WTC11 (cell line): Measurements from ENCODE around the gene CYTH3. TPM values are rescaled to one million over a fixed set of nuclear protein-coding genes. Genes with fewer than 3 reads are reported as not detected.
"Not testable (repeated sequence)": the region's sequence is repeated elsewhere in the genome, so short reads cannot be mapped to it uniquely, and the experiment has no call there.

Experiments used
- ATAC-seq: fragments of 200-7000 bp; cut with Tn5 transposase; 2 replicates; pipeline ENCODE4 v1.10.0; 2021; ENCODE audit warnings: mild to moderate bottlenecking, moderate library complexity
- CTCF ChIA-PET: fragments of 300-600 bp; sonication (Branson Sonifier 250); formaldehyde crosslinking; loops from one replicate; lab custom pipeline; 2021; ENCODE audit warnings: antibody characterized with exemption; lab: Charles Lee
- POLR2A ChIA-PET: fragments of 350-600 bp; sonication (Branson Sonifier 250); formaldehyde crosslinking; loops from one replicate; lab custom pipeline; 2021; ENCODE audit warnings: antibody characterized with exemption; lab: Charles Lee
- DNase-seq: peaks from one replicate; pipeline ENCODE4 v3.0.0; 2021; ENCODE audit warnings: low spot score
- H3K27ac Mint-ChIP-seq: 2 replicates; pipeline ENCODE4 v1.8.0; 2021; ENCODE audit warnings: mixed read lengths
- H3K27me3 Mint-ChIP-seq: 2 replicates; pipeline ENCODE4 v1.8.0; 2021; ENCODE audit warnings: low read depth, mild to moderate bottlenecking, moderate library complexity, mixed read lengths
- H3K36me3 Mint-ChIP-seq: 2 replicates; pipeline ENCODE4 v1.8.0; 2021; ENCODE audit warnings: mixed read lengths
- H3K4me1 Mint-ChIP-seq: 2 replicates; pipeline ENCODE4 v1.8.0; 2022; ENCODE audit warnings: mixed read lengths
- H3K4me3 Mint-ChIP-seq: 2 replicates; pipeline ENCODE4 v1.8.0; 2021; ENCODE audit warnings: mild to moderate bottlenecking, moderate library complexity, mixed read lengths
- H3K9me3 Mint-ChIP-seq: 2 replicates; pipeline ENCODE4 v1.8.0; 2021; ENCODE audit warnings: mixed read lengths
- CTCF ChIP-seq: fragments of 200-600 bp; IDR thresholded peaks from 2 replicates; pipeline ENCODE4 v1.8.0; 2022; ENCODE audit warnings: antibody characterized with exemption
- E2F5 ChIP-seq: sonication (generic); formaldehyde crosslinking; IDR thresholded peaks from 2 replicates; pipeline ENCODE4 v1.8.1; 2022; ENCODE audit warnings: mild to moderate bottlenecking, moderate library complexity, missing genetic modification reagents
- FOXP4 ChIP-seq: sonication (generic); formaldehyde crosslinking; IDR thresholded peaks from 2 replicates; pipeline ENCODE4 v1.8.0; 2022; ENCODE audit warnings: mild to moderate bottlenecking, missing genetic modification reagents
- GABPB1 ChIP-seq: sonication (generic); formaldehyde crosslinking; IDR thresholded peaks from 2 replicates; pipeline ENCODE4 v1.8.1; 2023; ENCODE audit warnings: mild to moderate bottlenecking, missing genetic modification reagents
- GTF2I ChIP-seq: fragments of 250-450 bp; sonication (Bioruptor Pico); conservative IDR thresholded peaks from 2 replicates; pipeline ENCODE4 v1.4.0; 2021; ENCODE audit warnings: mild to moderate bottlenecking
- HMGXB4 ChIP-seq: sonication (generic); formaldehyde crosslinking; IDR thresholded peaks from 2 replicates; pipeline ENCODE4 v1.8.1; 2023; ENCODE audit warnings: mild to moderate bottlenecking, moderate library complexity, missing genetic modification reagents
- JUN ChIP-seq: sonication (generic); formaldehyde crosslinking; IDR thresholded peaks from 2 replicates; pipeline ENCODE4 v1.8.0; 2023; ENCODE audit warnings: mild to moderate bottlenecking, missing genetic modification reagents
- NR2C2 ChIP-seq: sonication (generic); formaldehyde crosslinking; IDR thresholded peaks from 2 replicates; pipeline ENCODE4 v1.8.0; 2022; ENCODE audit warnings: mild to moderate bottlenecking, missing genetic modification reagents
- SMAD4 ChIP-seq: sonication (generic); formaldehyde crosslinking; IDR thresholded peaks from 2 replicates; pipeline ENCODE4 v1.8.0; 2022; ENCODE audit warnings: mild to moderate bottlenecking, missing genetic modification reagents
- SP1 ChIP-seq: sonication (generic); formaldehyde crosslinking; conservative IDR thresholded peaks from 2 replicates; pipeline ENCODE4 v1.8.1; 2022; ENCODE audit warnings: missing genetic modification reagents
- TP53 ChIP-seq: sonication (generic); formaldehyde crosslinking; IDR thresholded peaks from 2 replicates; pipeline ENCODE4 v1.8.1; 2023; ENCODE audit warnings: mild to moderate bottlenecking, missing genetic modification reagents
- ZBTB21 ChIP-seq: sonication (generic); formaldehyde crosslinking; IDR thresholded peaks from 2 replicates; pipeline ENCODE4 v1.8.1; 2023; ENCODE audit warnings: mild to moderate bottlenecking, missing genetic modification reagents, borderline replicate concordance
- ZNF219 ChIP-seq: sonication (generic); formaldehyde crosslinking; IDR thresholded peaks from 2 replicates; pipeline ENCODE4 v1.8.0; 2023; ENCODE audit warnings: missing genetic modification reagents, mild to moderate bottlenecking, borderline replicate concordance
- ZNF416 ChIP-seq: fragments of 250-450 bp; sonication (Bioruptor Pico); IDR thresholded peaks from 2 replicates; pipeline ENCODE4 v1.9.0; 2021; ENCODE audit warnings: mild to moderate bottlenecking, inconsistent platforms
- ZNF425 ChIP-seq: fragments of 250-450 bp; sonication (Bioruptor Pico); conservative IDR thresholded peaks from 2 replicates; pipeline ENCODE4 v1.9.0; 2021; ENCODE audit warnings: mild to moderate bottlenecking
- ZNF512 ChIP-seq: sonication (generic); formaldehyde crosslinking; IDR thresholded peaks from 2 replicates; pipeline ENCODE4 v1.8.1; 2022; ENCODE audit warnings: missing genetic modification reagents, borderline replicate concordance
- ZSCAN18 ChIP-seq: fragments of 250-450 bp; sonication (Bioruptor Pico); IDR thresholded peaks from 2 replicates; pipeline ENCODE4 v2.1.2; 2022; ENCODE audit warnings: mild to moderate bottlenecking, moderate library complexity
- total RNA-seq: library from RNA; stranded (reverse); gene quantifications from 3 replicates; pipeline ENCODE4 v1.2.3, GENCODE V29; 2021

CYTH3 gene
- total RNA-seq, 1 experiment from 2014 or later: 13.2 TPM

- H3K4me3 Mint-ChIP-seq: no peak overlapping the region
- H3K27me3 Mint-ChIP-seq: no peaks in the 10 kb centered on the region
- POLR2A ChIA-PET: interaction anchor here (1.0 kb wide), 1 partner anchor 170 kb away, joined by 3 read pairs; no protein-coding TSS in a partner anchor
- no peak for ATAC-seq
- no peaks in the 10 kb centered on the region for H3K9me3 Mint-ChIP-seq
- H3K4me1 Mint-ChIP-seq: no peaks in the 10 kb centered on the region
- H3K36me3 Mint-ChIP-seq: peaks cover 56% of the 10 kb centered on the region
- CTCF ChIA-PET: no interaction called here
- DNase-seq: no peak
- H3K27ac Mint-ChIP-seq: no peak overlapping the region
- TF ChIP-seq ZBTB21 (CRISPR knock-in tag) (no peak), SMAD4 (no peak), ZNF425 (CRISPR knock-in tag) (no peak)
Measured at GRCh38 chr7:6153646-6154541, 118.5 kb downstream of the CYTH3 start.

- Mint-ChIP-seq H3K4me3 (no peak overlapping the region), H3K4me1 (no peaks in the 10 kb centered on the region), H3K36me3 (peaks cover 69% of the 10 kb centered on the region), H3K27me3 (no peaks in the 10 kb centered on the region), H3K27ac (no peak overlapping the region), H3K9me3 (no peaks in the 10 kb centered on the region)
- ChIA-PET CTCF (no interaction called here), POLR2A (no interaction called here)
- TF ChIP-seq SP1 (CRISPR knock-in tag): no peak
- TF ChIP-seq CTCF: no peak
- TF ChIP-seq ZSCAN18 (CRISPR knock-in tag): no peak
- no peak for TF ChIP-seq GABPB1
- no peak for TF ChIP-seq ZNF219
- no peak for TF ChIP-seq GTF2I (CRISPR knock-in tag)
- TF ChIP-seq E2F5 (CRISPR knock-in tag): no peak
- no peak for TF ChIP-seq ZNF512 (CRISPR knock-in tag)
- TF ChIP-seq JUN (CRISPR knock-in tag): no peak
- no peak for TF ChIP-seq NR2C2
- no peak for TF ChIP-seq HMGXB4 (CRISPR knock-in tag)
- no peak for TF ChIP-seq ZNF416 (CRISPR knock-in tag)
- no peak for TF ChIP-seq TP53
- no peak for TF ChIP-seq FOXP4 (CRISPR knock-in tag)
- no peak for DNase-seq
- no peak for ATAC-seq
Measured at GRCh38 chr7:6151994-6152735, 120.3 kb downstream of the CYTH3 start.

- POLR2A ChIA-PET: interaction anchor here (0.9 kb wide), 1 partner anchor 180 kb away, joined by 4 read pairs; no protein-coding TSS in a partner anchor
- not testable (repeated sequence) for H3K4me1 Mint-ChIP-seq, H3K9me3 Mint-ChIP-seq, H3K4me3 Mint-ChIP-seq, H3K27ac Mint-ChIP-seq, ATAC-seq, DNase-seq, H3K27me3 Mint-ChIP-seq
- CTCF ChIA-PET: interaction anchor here (0.5 to 0.6 kb wide), 2 partner anchors 134 to 154 kb away, joined by 3 to 4 read pairs; no protein-coding TSS in a partner anchor
- peaks cover 70% of the 10 kb centered on the region for H3K36me3 Mint-ChIP-seq
Measured at GRCh38 chr7:6151527-6151926, 120.9 kb downstream of the CYTH3 start.
